ENCODE data around the gene TXNDC12.
"Not testable (repeated sequence)": the region's sequence is repeated elsewhere in the genome, so short reads cannot be mapped to it uniquely, and the experiment has no call there.

The TXNDC12 gene

GRCh38 chr1:52045666-52046195, 9.3 kb downstream of the TXNDC12 start:
- not testable (repeated sequence) for DNase-seq (ENCODE audit: low read depth)

GRCh38 chr1:52045236-52045635, 9.8 kb downstream of the TXNDC12 start:
- DNase-seq (ENCODE audit: low read depth): no peak

GRCh38 chr1:52041551-52042185, 13.3 kb downstream of the TXNDC12 start:
- DNase-seq (ENCODE audit: low read depth): peak; percentile 55

GRCh38 chr1:52037909-52038308, 17.1 kb downstream of the TXNDC12 start:
- DNase-seq (ENCODE audit: low read depth): no peak

GRCh38 chr1:52037402-52037814, 17.6 kb downstream of the TXNDC12 start:
- peak; percentile 86 for DNase-seq (ENCODE audit: low read depth)

- no peak for DNase-seq (ENCODE audit: low read depth)
Measured at GRCh38 chr1:52034050-52034384, 21.0 kb downstream of the TXNDC12 start.

GRCh38 chr1:52033190-52034049, 21.6 kb downstream of the TXNDC12 start, which contains the start of gene KTI12:
TSS of gene KTI12 (minus strand) at chr1:52033810. CDS start at chr1:52033761, 49 bp downstream.
- DNase-seq (ENCODE audit: low read depth): peak; percentile 90

- DNase-seq (ENCODE audit: low read depth): peak; percentile 60
Measured at GRCh38 chr1:52032785-52033131, 22.2 kb downstream of the TXNDC12 start.

- DNase-seq (ENCODE audit: low read depth): no peak
Measured at GRCh38 chr1:52032124-52032784, 22.7 kb downstream of the TXNDC12 start.

GRCh38 chr1:52028839-52029238, 26.2 kb downstream of the TXNDC12 start:
- DNase-seq (ENCODE audit: low read depth): not testable (repeated sequence)

GRCh38 chr1:52028328-52028727, 26.7 kb downstream of the TXNDC12 start:
- DNase-seq (ENCODE audit: low read depth): no peak

GRCh38 chr1:52026278-52026677, 28.7 kb downstream of the TXNDC12 start:
- no peak for DNase-seq (ENCODE audit: low read depth)

GRCh38 chr1:52022133-52022532, 32.9 kb downstream of the TXNDC12 start:
- DNase-seq (ENCODE audit: low read depth): no peak

- no peak for DNase-seq (ENCODE audit: low read depth)
Measured at GRCh38 chr1:52008071-52008809, 46.8 kb downstream of the TXNDC12 start.

- DNase-seq (ENCODE audit: low read depth): peak; percentile 12
Measured at GRCh38 chr1:52007215-52008002, 47.6 kb downstream of the TXNDC12 start.

- DNase-seq (ENCODE audit: low read depth): not testable (repeated sequence)
Measured at GRCh38 chr1:52006081-52006553, 48.9 kb downstream of the TXNDC12 start.

GRCh38 chr1:52005548-52005947, 49.4 kb downstream of the TXNDC12 start:
- DNase-seq (ENCODE audit: low read depth): peak; percentile 93

- no peak for DNase-seq (ENCODE audit: low read depth)
Measured at GRCh38 chr1:52003877-52004276, 51.1 kb downstream of the TXNDC12 start.

- peak; percentile 92 for DNase-seq (ENCODE audit: low read depth)
Measured at GRCh38 chr1:52002038-52002917, 52.7 kb downstream of the TXNDC12 start.

- DNase-seq (ENCODE audit: low read depth): no peak
Measured at GRCh38 chr1:51998701-51999100, 56.3 kb downstream of the TXNDC12 start.

All from iris pigment epithelial cell (primary cell).